ENCODE data around the gene TXNIP.

The TXNIP gene

DNA sequence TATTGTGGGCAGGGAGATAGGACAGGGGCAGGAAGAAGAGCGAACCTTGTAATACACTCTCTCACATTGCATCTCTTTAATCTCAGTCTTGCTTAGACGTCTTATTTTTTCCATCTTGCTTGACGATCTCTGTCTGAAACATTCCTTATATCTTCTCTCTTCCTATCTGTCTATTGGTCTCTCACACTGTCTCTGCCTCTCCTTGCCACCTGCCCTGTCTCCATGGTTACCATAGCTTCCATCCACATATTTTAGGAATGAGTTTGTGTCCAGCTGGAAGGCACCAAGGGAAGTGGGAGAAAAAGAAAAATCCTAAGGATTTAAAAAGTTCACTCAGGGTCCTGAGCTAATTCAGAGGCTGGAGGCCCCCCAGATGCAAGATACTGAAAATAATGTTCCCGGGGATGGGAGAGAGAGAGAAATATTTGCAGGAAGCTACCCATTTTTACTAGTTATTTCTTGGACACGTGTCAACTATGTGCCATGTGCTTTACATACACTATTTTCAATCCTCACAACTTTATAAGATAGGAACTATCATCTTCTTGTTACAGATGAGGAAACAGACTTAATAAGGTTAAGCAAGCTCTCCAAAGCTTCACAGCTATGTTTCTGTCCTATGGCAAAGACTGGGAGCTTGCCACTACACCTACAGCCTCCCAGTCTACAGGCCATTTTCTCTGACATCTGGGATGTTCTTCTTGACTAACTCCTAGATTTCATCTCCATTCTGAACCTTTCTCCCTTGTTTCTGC, 32.9 kb downstream of the TXNIP start:
- DNase-seq = peak; percentile 83

- DNase-seq = peak; percentile 49
These were observed 33.9 kb downstream of the TXNIP start for GRCh38 chr1:145962157-145963102.

GRCh38 chr1:145961425-145962156, 34.8 kb downstream of the TXNIP start:
- DNase-seq = peak; percentile 44

GRCh38 chr1:145961109-145961424, 35.3 kb downstream of the TXNIP start:
- DNase-seq = no peak

DNA sequence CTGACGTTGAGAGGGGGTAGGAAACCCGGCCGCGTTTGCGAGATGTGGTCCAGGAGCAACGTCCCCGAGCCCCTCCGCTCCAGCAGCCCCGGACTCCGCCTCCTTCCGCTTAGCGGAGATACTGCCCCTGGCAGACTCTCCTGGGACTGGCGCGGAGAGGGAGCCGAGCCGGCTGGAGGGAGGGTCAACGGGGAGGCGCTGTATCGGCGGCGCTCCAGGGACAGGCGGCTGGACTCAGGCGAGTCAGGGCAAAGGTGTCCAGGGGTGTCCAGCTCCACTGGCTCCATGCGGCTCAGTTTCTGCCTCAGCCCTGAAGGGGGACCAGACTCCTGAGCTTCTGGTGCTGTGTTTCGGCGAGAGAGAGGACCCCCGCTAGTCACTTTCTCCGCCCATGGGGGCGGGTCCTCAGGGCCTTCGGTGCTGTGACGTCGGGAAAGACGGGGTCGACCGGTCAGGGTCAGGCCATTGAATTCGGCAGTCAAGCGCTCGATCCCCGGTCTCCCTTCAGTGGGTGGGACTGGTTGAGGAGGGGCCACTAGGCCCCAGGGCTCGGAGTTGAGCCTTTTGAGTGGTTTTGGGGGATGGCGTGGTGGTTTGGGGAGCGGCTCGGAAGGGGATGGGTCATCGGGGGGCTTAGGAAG, 35.8 kb downstream of the TXNIP start:
- peak; percentile 65 for DNase-seq

DNA sequence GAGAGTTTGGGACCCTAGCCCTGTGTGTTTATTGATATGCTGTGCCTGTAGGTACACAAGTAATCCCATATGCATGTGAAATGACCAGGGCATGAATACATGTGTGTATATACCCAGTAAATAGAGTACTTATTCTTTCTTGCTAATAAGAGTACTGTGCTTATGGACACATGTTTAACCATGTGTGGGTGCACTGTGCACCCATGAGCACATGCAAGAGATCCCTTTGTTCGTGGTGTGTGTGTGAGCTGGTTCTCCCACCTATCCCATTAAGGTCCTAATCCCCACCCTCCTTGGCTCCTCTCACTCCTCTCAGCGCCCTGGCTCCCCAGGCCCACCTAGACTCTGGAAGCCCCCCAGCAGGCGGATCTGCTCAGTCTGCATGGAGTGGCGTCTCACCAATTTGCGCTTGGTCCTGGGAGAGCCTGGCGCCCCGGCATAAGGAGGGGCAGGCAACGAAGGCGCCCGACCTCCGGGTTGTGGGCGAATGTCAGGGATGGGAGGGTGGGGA, 36.4 kb downstream of the TXNIP start:
- DNase-seq = no peak

DNA sequence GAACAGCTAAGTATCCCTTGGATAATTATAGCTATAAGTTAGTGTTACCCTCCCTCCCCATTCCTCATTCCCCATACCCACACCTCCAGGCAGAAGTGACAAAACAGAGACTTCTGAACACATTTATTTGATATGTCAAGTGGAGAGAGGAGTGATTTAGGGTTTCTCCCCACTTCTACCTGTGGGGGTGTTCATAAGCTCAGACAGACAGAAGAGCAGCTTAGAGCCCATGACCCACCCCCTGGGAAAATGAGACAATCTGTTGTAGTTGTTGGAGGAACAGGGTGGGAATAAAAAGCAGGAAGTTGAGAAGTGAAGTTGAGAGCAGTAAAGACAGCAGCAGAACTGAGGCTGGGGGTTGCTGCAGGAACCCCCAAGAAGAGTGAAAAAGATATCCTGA, 37.0 kb downstream of the TXNIP start:
- no peak for DNase-seq

DNA sequence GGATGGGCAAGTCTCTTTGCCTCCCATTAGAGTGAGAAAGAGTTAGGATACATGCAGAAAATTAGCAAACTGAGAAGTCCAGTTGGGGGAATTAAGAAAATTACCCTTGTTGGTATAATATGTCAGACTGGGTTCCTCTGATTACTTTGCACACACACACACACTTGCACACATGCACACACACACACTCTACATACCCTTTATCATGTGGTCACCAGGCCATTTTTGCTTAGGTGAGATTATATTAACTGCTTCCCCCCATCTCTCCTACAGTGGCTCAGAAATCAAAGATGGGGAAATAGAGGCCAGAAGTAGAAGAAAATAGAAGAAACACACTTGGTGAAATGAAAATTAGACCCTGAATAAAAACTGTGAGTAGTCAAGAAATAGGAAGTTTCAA, 37.6 kb downstream of the TXNIP start:
- DNase-seq = no peak

DNA sequence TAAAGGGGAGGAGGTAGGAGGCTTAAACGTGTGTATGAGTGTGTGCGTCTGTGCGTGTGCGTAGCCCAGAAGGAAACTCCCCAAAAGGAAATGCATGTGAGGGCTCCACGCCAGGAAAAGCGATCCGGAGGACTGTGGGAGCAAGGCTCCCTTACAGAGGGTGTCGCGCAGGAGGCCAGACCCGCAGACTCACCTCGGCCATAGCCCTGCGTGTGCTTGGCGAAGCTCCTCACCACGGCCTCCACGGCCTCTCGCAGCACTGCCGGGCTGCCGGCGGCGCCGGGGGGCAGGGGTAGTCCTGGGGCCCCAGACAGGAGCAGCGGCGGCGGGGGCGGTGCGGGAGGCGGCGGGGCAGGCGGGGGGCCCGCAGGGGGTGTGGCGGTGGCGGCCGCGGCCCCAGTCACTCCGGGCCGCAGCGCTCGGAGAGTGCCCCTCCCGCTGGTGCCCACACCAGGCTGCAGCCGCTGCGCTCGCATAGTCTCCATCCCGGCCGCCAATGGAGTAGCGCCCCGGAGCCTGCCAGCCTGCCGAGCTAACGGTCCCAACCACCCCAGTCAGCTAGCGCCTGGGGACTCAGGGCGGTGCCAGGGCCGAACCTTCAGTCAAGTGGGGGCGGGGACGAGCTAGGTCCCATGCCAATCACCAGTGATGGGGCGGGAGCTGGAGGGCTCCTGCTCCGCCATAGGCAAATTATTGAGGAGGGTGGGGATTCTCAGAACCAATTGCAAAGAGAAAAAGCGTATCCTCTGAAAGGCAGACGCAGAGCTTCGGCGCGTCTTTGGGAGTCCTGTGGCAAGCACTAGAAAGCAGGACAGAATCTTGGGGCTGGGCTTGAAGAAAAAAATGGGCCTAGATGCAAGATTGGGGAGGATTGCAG, 38.7 kb downstream of the TXNIP start, which contains the start of gene LIX1L:
TSS of gene LIX1L (minus strand) at position 575 of the 877 bp plus-strand sequence. CDS start at position 485, 90 bp downstream.
- DNase-seq = peak; percentile 97

- DNase-seq = peak; percentile 46
These were observed 39.5 kb downstream of the TXNIP start for GRCh38 chr1:145956781-145957442.

DNA sequence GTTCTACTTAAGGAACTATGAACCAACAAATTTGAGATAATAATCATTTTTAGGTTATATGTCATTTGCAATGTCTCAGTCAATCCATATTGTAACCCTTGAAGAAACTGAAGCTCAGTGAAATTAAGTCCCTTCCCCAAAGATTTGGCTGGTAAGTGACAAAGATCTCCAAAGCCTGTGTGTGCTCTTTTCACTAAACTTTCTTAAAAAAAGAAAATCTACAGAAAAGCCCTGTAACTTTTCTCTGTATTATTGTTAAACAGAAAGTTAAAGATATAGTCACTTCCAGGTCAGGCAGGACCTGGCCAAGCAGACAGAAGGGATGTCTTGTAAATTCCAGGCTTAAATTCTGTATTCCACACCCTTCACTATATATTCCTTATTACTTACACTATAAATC, 40.0 kb downstream of the TXNIP start:
- DNase-seq = no peak

- DNase-seq = no peak
These were observed 40.9 kb downstream of the TXNIP start for GRCh38 chr1:145955436-145955835.

DNA sequence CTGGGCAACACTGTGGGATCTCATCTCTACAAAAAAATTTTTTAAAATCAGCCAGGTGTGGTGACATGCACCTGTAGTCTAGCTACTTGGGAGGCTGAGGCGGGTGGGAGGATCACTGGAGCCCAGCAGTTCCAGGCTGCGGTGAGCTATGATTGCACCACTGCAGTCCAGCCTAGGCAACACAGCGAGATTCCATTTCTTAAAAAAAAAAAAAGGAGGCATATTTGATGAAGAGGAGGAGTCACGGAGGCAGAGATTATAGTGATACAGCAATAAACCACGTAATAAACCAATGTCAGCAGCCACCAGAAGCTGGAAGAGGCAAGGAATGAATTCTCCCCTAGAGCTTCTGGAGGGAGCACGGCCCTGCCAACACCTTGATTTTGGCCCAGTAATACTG, 42.5 kb downstream of the TXNIP start:
- no peak for DNase-seq

DNA sequence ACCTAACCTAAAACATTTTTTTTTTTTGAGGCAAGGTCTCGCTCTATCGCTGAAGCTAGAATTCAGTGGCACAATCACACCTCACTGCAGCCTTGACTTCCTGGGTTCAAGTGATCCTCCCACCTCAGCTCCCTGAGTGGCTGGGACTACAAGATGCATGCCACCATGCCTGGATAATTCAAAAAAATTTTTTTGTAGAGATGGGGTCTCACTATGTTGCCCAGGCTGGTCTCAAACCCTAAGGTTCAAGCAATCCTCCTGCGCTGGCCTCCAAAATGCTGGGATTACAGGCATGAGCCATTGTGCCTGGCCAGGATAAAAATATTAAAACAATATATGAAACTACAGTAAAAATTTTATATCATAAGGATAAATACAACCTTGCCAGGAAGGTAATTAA, 43.5 kb downstream of the TXNIP start:
- no peak for DNase-seq

GRCh38 chr1:145951526-145951925, 44.9 kb downstream of the TXNIP start:
- no peak for DNase-seq

GRCh38 chr1:145949219-145949618, 47.2 kb downstream of the TXNIP start:
- DNase-seq = no peak

GRCh38 chr1:145947551-145947950, 48.8 kb downstream of the TXNIP start:
- DNase-seq = no peak

DNA sequence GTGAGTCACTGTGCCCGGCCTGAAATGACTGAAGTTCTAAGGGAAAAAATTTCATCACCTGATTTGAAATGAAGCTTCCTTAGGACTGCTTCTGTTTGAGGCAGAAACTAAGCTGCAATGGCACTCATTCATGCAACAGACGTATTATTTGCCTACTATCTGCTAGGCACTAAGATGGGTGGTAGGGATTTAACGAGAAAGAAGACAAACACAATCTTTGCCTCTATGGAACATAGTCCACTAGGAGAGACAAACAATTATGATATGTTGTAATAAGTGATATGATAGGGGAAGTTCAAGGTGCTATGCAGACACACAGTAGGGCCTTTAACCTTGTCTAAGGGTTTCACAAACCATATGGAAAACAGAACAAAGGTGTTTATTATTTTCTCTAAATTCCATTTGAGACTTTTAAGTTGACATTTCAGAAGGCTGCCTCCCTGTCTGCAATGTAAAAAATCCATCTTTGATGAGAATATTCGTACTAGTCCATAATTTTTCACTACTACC, 49.8 kb downstream of the TXNIP start:
- no peak for DNase-seq

DNA sequence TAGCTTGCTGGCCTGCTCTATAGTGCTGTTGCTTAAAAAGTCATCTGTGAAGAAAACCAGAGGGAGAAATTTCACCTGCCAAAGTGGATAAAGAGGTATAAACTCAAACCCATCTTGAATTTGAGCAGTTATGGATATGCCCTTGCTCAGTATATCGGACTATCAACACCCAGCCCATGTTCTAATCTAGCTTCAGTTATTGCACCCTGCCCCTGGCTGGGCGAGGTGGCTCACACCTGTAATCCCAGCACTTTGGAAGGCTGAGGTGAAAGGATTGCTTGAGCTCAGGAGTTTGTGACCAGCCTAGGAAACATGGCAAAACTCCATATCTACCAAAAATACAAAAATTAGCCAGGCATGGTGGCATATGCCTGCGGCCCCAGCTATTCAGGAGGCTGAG, 51.8 kb downstream of the TXNIP start:
- no peak for DNase-seq

DNA sequence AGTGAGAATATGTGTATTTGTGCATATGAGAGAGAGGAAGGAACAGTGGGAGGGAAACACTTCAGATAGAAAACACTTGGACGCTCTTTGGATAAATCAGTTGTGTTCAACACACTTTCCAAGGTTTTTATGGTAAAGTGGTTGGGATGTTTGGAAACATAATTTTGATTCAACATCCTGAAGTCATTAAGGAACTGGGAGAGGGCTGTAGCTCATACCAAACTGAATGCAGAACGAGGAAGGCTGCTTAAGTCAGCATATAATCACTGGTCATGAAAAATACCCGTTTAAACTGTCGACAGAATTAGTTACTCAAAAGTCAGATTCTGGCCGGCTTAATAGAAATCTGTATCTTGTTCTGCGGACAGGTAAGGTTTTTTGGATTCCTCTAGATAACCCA, 53.5 kb downstream of the TXNIP start:
- DNase-seq = peak; percentile 23
